GM11168 (cell line): ENCODE data around the gene CCDC170.
"Not testable (repeated sequence)": the region's sequence is repeated elsewhere in the genome, so short reads cannot be mapped to it uniquely, and the experiment has no call there.

Experiments
- in situ Hi-C: fragments of 300-500 bp; cut with MboI; formaldehyde crosslinking; loops from one replicate; pipeline ENCODE4 v1.12.0; 2022; ENCODE audit warnings: low sequenced_read_pairs; ENCODE audit not compliant: unreplicated experiment

Gene CCDC170

GRCh38 chr6:151539506-151540268 lies 45.9 kb downstream of the CCDC170 start:
- in situ Hi-C loops, result no loop called here

GRCh38 chr6:151544453-151544852 lies 50.6 kb downstream of the CCDC170 start:
- in situ Hi-C loops, result no loop called here

DNA sequence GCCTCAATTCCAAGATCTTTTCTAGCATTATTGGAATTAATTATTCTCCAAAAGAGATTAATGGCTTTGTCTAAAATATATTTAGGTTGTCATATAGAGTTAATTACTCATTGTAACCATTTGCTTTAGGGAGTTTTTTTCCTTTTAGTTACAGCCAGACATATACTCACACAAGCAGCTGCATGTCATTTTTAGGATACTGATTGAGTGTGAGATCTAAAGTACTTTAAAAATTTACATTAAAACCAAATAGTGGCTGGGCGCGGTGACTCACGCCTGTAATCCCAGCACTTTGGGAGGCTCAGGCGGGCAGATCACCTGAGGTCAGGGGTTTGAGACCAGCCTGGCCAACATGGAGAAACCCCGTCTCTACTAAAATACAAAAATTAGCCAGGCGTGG lies 51.1 kb downstream of the CCDC170 start:
- in situ Hi-C loops, result not testable (repeated sequence)

DNA sequence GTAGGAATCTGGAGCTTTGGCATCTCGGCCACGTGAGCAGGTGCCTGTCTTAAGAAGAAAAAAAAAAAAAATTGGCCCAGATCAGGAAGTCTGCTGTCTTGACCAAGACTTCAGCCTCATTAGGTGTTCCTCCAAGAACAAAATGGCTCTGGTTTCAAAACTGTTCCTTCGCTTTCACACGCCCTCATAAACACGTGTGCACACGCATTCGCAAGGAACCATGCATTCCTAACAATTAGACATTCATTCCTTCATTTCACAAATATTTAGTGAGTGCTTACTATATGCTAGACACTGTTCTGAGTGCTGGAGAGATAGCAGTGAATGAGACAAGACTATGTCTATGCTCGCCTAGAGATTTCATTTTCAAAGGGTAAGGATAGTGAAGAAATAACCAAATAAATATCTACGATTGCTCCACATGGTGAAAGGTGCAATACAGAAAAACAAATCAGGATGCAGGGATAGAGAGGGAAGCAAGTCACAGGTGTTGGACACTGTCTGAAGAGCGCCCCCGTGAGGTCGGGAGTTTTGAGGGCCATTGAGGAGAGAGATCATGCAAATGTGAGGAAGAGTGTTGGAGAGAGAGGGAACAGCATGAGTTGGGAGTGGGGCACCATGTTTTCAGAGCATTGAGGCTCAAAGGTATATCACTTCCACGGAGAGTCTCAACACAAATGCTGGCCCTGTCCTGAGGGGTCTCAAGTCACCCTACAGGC lies 53.3 kb downstream of the CCDC170 start:
- in situ Hi-C loops, result no loop called here

DNA sequence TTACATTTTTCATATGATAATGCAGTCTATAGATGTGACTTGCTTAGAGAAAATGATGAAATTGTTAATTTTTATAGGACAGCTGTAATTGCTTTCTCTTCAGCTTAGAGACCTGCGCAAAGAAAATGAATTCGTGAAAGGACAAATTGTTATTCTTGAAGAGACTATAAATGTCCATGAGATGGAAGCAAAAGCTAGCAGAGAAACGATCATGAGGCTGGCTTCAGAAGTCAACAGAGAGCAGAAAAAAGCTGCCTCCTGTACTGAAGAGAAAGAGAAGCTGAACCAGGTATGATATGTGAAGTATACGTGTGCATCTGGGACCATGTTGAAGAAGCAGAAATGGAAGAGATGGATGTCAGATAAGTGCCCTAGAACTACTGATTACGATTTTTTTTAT lies 54.4 kb downstream of the CCDC170 start:
- in situ Hi-C loops, result no loop called here

DNA sequence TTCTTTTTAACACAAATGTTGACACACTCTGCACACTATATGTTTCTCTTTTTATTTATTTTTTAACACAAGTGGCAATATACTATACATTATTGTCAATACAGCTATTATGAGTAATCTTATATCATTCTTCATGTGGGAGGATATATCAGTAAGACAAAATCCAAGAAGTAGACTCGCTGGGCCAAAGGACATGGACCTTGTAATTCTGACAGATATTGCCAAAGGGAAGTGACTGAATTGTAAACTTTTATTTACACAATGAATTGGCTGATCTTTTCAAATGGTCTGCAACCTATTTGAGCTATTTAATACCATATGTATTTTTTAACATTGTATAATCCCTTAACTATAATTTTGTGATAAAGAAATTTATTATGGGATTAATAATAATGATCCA lies 56.0 kb downstream of the CCDC170 start:
- in situ Hi-C loops, result no loop called here

GRCh38 chr6:151550618-151551017 lies 56.8 kb downstream of the CCDC170 start:
- in situ Hi-C loops, result no loop called here

DNA sequence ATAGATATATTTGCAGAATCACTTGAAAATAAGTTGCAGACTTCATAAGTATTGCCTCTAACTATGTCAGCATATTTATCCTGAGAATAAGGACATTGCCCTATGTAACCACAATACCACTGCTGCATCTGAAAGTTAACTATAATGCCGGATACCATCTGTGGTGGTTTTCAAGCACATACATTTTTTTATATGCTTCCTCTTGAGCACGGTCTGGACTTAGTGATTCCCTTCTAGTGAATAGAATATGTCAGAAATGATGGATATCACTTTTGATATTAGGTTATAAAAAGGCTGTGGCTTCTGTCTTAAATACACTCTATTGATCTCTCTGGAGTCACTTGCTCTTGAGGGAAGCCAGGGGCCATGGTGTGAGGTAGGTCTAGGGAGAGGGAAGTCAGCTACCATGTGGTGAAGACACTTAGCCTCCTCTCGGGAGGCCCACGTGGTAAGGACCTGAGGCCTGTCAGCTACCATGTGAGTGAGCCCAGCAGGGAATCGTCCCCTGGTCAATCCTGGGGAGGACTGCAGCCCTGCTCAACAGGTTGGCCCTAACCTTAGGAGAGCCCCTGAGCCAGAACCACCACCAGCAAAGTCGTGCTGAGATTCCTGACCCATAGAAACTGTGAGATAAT lies 57.5 kb downstream of the CCDC170 start:
- in situ Hi-C loops, result no loop called here

- in situ Hi-C loops, result no loop called here
These were observed 59.8 kb downstream of the CCDC170 start for GRCh38 chr6:151553416-151554165.

DNA sequence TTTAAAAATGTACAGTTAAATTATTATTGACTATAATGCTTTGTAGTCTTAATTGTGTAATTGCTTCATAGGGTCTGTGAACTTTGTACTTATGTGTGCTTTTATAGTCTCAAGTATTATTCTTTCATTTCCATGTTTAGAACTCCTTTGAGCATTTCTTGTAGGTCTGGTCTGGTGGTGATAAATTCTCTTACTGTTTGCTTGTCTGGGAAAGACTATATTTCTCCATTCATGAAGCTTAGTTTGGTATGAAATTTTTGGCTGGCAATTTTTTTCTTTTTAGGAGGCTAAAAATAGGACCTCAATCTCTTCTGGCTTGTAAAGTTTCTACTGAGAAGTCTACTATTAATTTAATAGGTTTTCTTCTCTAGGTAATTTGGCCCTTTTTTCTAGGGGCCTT lies 67.4 kb downstream of the CCDC170 start:
- in situ Hi-C loops, result no loop called here

GRCh38 chr6:151564654-151565053 lies 70.8 kb downstream of the CCDC170 start:
- in situ Hi-C loops, result no loop called here

DNA sequence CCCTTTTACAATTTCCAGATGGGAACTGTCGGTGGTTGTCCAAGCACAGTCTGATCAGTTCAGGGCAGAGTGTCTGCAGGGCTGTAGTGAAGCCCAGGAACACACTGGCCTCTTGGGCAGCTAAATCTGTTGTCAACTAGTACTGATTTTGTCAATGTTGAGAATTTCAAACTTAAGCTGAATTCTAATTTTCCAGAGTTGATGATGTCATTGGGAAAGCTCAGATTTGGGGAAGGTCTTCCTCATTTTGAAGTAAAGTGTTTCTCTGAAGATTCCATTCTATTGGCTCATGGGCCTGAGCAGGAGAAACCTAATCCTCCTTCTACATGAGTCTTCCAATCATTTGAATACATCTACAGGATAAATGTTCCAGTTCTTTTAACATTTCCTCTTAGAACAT lies 72.1 kb downstream of the CCDC170 start:
- in situ Hi-C loops, result no loop called here

- in situ Hi-C loops, result no loop called here
These were observed 72.7 kb downstream of the CCDC170 start for GRCh38 chr6:151566557-151566956.

- in situ Hi-C loops, result no loop called here
These were observed 82.8 kb downstream of the CCDC170 start for GRCh38 chr6:151576633-151577032.

- in situ Hi-C loops, result no loop called here
These were observed 83.4 kb downstream of the CCDC170 start for GRCh38 chr6:151577257-151577656.

DNA sequence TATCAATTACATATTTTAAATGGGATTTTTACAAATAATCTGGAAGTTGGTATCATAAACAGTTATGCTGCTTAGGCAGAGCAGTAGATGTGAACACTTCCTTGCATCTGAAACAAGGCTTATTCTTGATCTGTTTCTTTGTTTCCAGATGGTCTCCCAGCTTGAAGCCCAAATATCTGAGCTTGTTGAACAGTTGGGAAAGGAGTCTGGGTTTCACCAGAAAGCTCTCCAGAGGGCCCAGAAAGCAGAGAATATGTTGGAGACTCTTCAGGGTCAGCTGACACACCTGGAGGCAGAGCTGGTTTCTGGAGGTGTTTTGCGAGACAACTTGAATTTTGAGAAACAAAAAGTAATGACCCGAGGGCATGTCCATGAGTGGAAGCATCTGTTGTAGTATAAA lies 91.9 kb downstream of the CCDC170 start:
- in situ Hi-C loops, result no loop called here

- in situ Hi-C loops, result no loop called here
These were observed 95.8 kb downstream of the CCDC170 start for GRCh38 chr6:151589667-151590066.

GRCh38 chr6:151590742-151591141 lies 96.9 kb downstream of the CCDC170 start:
- in situ Hi-C loops, result no loop called here

DNA sequence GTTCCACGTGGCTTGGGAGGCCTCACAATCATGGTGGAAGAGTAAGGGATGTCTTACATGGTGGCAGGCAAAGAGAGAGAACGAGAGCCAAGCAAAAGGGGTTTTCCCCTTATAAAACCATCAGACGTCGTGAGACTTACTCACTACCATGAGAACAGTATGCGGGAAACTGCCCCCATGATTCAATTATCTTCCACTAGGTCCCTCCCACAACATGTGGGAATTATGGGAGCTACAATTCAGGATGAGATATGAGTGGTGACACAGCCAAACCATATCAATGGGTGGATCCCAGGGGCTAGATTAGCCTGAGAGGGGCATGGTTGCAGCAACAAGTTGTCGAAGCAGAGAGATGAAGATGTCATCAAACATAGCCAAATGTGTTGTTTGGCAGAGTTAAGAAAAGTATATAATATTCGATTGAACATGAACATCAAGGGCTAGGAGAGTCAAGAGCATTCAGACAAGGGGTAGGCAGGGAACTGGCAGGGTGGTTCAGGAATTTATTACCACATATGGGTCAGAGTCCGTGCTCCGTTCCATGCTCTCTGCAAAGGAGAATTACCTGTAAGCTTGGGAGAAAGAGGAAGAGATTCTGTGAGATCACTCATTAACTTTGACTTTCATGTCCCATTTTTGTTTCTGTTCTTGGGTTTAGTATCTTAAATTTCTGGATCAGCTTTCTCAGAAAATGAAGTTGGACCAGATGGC lies 98.8 kb downstream of the CCDC170 start:
- in situ Hi-C loops, result no loop called here
